ENCODE data around the gene IFNA1.

IFNA1 gene

GRCh38 chr9:21481470-21482056, 41.3 kb downstream of the IFNA1 start:
- CTCF ChIA-PET, result interaction anchor here (1.6 kb wide), 1 partner anchor 308 kb away, joined by 3 read pairs; no protein-coding TSS in a partner anchor
- Histone ChIP-seq H3K4me3 (ENCODE audit: low read depth, low read length) (no peak overlapping the region), H3K4me1 (ENCODE audit: control insufficient read depth, insufficient read depth, low read length) (no peaks in the 10 kb centered on the region), H3K27ac (ENCODE audit: extremely low read depth, low read depth, low read length) (no peak overlapping the region), H3K36me3 (ENCODE audit: control insufficient read depth in 2 of 2, insufficient read depth in 1 of 2, low read length in 2 of 2) (no peaks in the 10 kb centered on the region), H3K9me3 (ENCODE audit: control insufficient read depth, insufficient read depth, low read depth, low read length) (no peaks in the 10 kb centered on the region)
- TF ChIP-seq MYNN (tag by site-specific recombination; IDR thresholded peaks at IDR 0.05; ENCODE audit: borderline replicate concordance) (no peak), ZNF211 (tag by site-specific recombination; IDR thresholded peaks at IDR 0.05; ENCODE audit: low read depth) (no peak), BCL11B (tag by site-specific recombination; IDR thresholded peaks at IDR 0.05; ENCODE audit: low read depth) (no peak), KLF9 (tag by site-specific recombination; IDR thresholded peaks at IDR 0.05; ENCODE audit: low read depth) (no peak), PRDM1 (tag by site-specific recombination; IDR thresholded peaks at IDR 0.05) (0 out of 2 replicates have a peak, but pooled peaks have one; percentile 44), SETDB1 (IDR thresholded peaks at IDR 0.05; ENCODE audit: insufficient read length, low read length) (no peak), ZNF747 (tag by site-specific recombination; IDR thresholded peaks at IDR 0.05) (no peak), EGR2 (tag by site-specific recombination; IDR thresholded peaks at IDR 0.05; ENCODE audit: low read depth) (no peak), ZNF843 (tag by site-specific recombination; IDR thresholded peaks at IDR 0.05) (no peak)
- POLR2A ChIA-PET, result no interaction called here

- TF ChIP-seq ZNF433 (tag by site-specific recombination; IDR thresholded peaks at IDR 0.05; ENCODE audit: low read depth), result no peak
- TF ChIP-seq ZNF16 (tag by site-specific recombination; IDR thresholded peaks at IDR 0.05; ENCODE audit: low read depth), result no peak
- no peak for TF ChIP-seq ZFP41 (tag by site-specific recombination; IDR thresholded peaks at IDR 0.05; ENCODE audit: borderline replicate concordance)
- TF ChIP-seq ZNF24 (tag by site-specific recombination; IDR thresholded peaks at IDR 0.05), result no peak
- no peak for TF ChIP-seq ZNF174 (tag by site-specific recombination; IDR thresholded peaks at IDR 0.05)
- TF ChIP-seq ZNF350 (tag by site-specific recombination; IDR thresholded peaks at IDR 0.05), result no peak
- no peak for TF ChIP-seq GFI1B (tag by site-specific recombination; IDR thresholded peaks at IDR 0.05)
- TF ChIP-seq ZNF223 (tag by site-specific recombination; IDR thresholded peaks at IDR 0.05), result no peak
- no peak for TF ChIP-seq ZNF221 (tag by site-specific recombination; IDR thresholded peaks at IDR 0.05; ENCODE audit: borderline replicate concordance)
- TF ChIP-seq ZNF335 (tag by site-specific recombination; conservative IDR thresholded peaks at IDR 0.05), result no peak
- no peak for TF ChIP-seq ZNF184 (tag by site-specific recombination; IDR thresholded peaks at IDR 0.05)
- no peak for TF ChIP-seq ZNF626 (tag by site-specific recombination; IDR thresholded peaks at IDR 0.05)
- TF ChIP-seq ZBTB10 (tag by site-specific recombination; IDR thresholded peaks at IDR 0.05), result no peak
- TF ChIP-seq ZNF10 (tag by site-specific recombination; IDR thresholded peaks at IDR 0.05), result no peak
- no peaks in the 10 kb centered on the region for H3K9me3 ChIP-seq (ENCODE audit: control insufficient read depth, insufficient read depth, low read depth, low read length)
- H3K4me3 ChIP-seq (ENCODE audit: low read depth, low read length), result no peak within 1 kb of the TSS
- H3K4me1 ChIP-seq (ENCODE audit: control insufficient read depth, insufficient read depth, low read length), result no peaks in the 10 kb centered on the region
- ChIA-PET POLR2A (no interaction called here), CTCF (interaction anchor here (0.5 to 1.6 kb wide), 2 partner anchors 10 to 307 kb away, joined by 3 to 5 read pairs; no protein-coding TSS in a partner anchor)
- no peak within 1 kb of the TSS for H3K27ac ChIP-seq (ENCODE audit: extremely low read depth, low read depth, low read length)
- H3K36me3 ChIP-seq (ENCODE audit: control insufficient read depth in 2 of 2, insufficient read depth in 1 of 2, low read length in 2 of 2), result no peaks in the 10 kb centered on the region
Measured at GRCh38 chr9:21482213-21482612, 42.0 kb downstream of the IFNA1 start, which contains the start of gene IFNE. IFNE (minus strand) TSS chr9:21482313; CDS start chr9:21481694, 619 bp downstream.

All from HEK293 (cell line).